Mesenchymal stem cell (in vitro differentiated cells and primary cell): ENCODE data around the gene MBP.

Experiments
- DNase-seq: peaks from one replicate; pipeline ENCODE4 v3.0.0-alpha.2; 2013
- H2AFZ ChIP-seq: one replicate; pipeline ENCODE4 v1.6.1; 2013; ENCODE audit warnings: low read depth, mild to moderate bottlenecking, control low read depth, inconsistent platforms, low read length, moderate library complexity
- H2AK5ac ChIP-seq: 2 replicates; pipeline ENCODE4 v1.6.1; 2013; ENCODE audit warnings: low read length, moderate library complexity, mild to moderate bottlenecking, inconsistent platforms; ENCODE audit not compliant: severe bottlenecking
- H2BK120ac ChIP-seq: one replicate; pipeline ENCODE4 v1.6.1; 2013; ENCODE audit warnings: low read depth, mild to moderate bottlenecking, inconsistent platforms, low read length, moderate library complexity
- H2BK12ac ChIP-seq, 2 experiments: one replicate each; pipeline ENCODE4 v1.6.1; 2013; ENCODE audit warnings: inconsistent platforms in 2 of 2, low read length in 2 of 2, mild to moderate bottlenecking in 2 of 2, moderate library complexity in 2 of 2, control low read depth in 1 of 2
- H2BK15ac ChIP-seq: one replicate; pipeline ENCODE4 v1.6.1; 2013; ENCODE audit warnings: mild to moderate bottlenecking, low read depth, inconsistent platforms; ENCODE audit not compliant: poor library complexity, severe bottlenecking
- H2BK5ac ChIP-seq: 2 replicates; pipeline ENCODE4 v1.6.1; 2013; ENCODE audit warnings: low read depth, mild to moderate bottlenecking, low read length, control low read depth, inconsistent platforms; ENCODE audit not compliant: poor library complexity, severe bottlenecking
- H3K14ac ChIP-seq, 2 experiments: one replicate each; pipeline ENCODE4 v1.6.1; 2013; ENCODE audit warnings: inconsistent platforms in 2 of 2, low read length in 2 of 2, control low read depth in 1 of 2, mild to moderate bottlenecking in 1 of 2, moderate library complexity in 1 of 2
- H3K18ac ChIP-seq, 2 experiments: one replicate each; pipeline ENCODE4 v1.6.1; 2013; ENCODE audit warnings: inconsistent platforms in 2 of 2, low read length in 2 of 2, control low read depth in 1 of 2, low read depth in 1 of 2, mild to moderate bottlenecking in 1 of 2
- H3K23ac ChIP-seq, 2 experiments: one replicate each; pipeline ENCODE4 v1.6.1; 2013; ENCODE audit warnings: inconsistent platforms in 2 of 2, low read length in 2 of 2, mild to moderate bottlenecking in 2 of 2, moderate library complexity in 2 of 2, control low read depth in 1 of 2
- H3K27ac ChIP-seq: 2 replicates; pipeline ENCODE4 v1.5.1; 2013; ENCODE audit warnings: mild to moderate bottlenecking, moderate library complexity, low read length, control low read depth, inconsistent platforms; ENCODE audit not compliant: poor library complexity, severe bottlenecking
- H3K27me3 ChIP-seq, 2 experiments: 2 replicates each; pipeline versions ENCODE4 v1.6.1 to v1.7.0; 2013; ENCODE audit warnings: low read length in 2 of 2, mild to moderate bottlenecking in 2 of 2, moderate library complexity in 2 of 2, control low read depth in 1 of 2, inconsistent platforms in 1 of 2; ENCODE audit not compliant: control insufficient read depth in 1 of 2, insufficient read depth in 1 of 2
- H3K36me3 ChIP-seq, 2 experiments: 2 replicates each; pipeline versions ENCODE4 v1.6.1 to v1.7.0; 2013; ENCODE audit warnings: low read length in 2 of 2, control low read depth in 1 of 2, inconsistent platforms in 1 of 2, low read depth in 1 of 2, mild to moderate bottlenecking in 1 of 2; ENCODE audit not compliant: insufficient read depth in 2 of 2, control insufficient read depth in 1 of 2
- H3K4ac ChIP-seq, 2 experiments: one replicate each; pipeline ENCODE4 v1.6.1; 2013; ENCODE audit warnings: inconsistent platforms in 2 of 2, low read length in 2 of 2, mild to moderate bottlenecking in 2 of 2, moderate library complexity in 2 of 2, control low read depth in 1 of 2, low read depth in 1 of 2
- H3K4me1 ChIP-seq: 2 replicates; pipeline ENCODE4 v1.6.1; 2013; ENCODE audit warnings: low read depth, low read length, control low read depth; ENCODE audit not compliant: control insufficient read depth, insufficient read depth
- H3K4me2 ChIP-seq: 2 replicates; pipeline ENCODE4 v1.6.1; 2013; ENCODE audit warnings: low read length, mild to moderate bottlenecking, inconsistent platforms; ENCODE audit not compliant: poor library complexity, severe bottlenecking
- H3K4me3 ChIP-seq, 2 experiments: 2 replicates each; pipeline versions ENCODE4 v1.5.1 to v1.7.0; 2013; ENCODE audit warnings: low read length in 2 of 2, mild to moderate bottlenecking in 2 of 2, control low read depth in 1 of 2, low read depth in 1 of 2; ENCODE audit not compliant: insufficient read depth in 1 of 2
- H3K79me1 ChIP-seq: replicated peaks from 2 replicates; pipeline ENCODE4 v1.6.1; 2013; ENCODE audit warnings: mild to moderate bottlenecking, control low read depth, low read length, inconsistent platforms; ENCODE audit not compliant: poor library complexity, severe bottlenecking
- H3K9ac ChIP-seq: 2 replicates; pipeline ENCODE4 v1.7.0; 2013; ENCODE audit warnings: mild to moderate bottlenecking, low read length, moderate library complexity
- H3K9me3 ChIP-seq: 2 replicates; pipeline ENCODE4 v1.7.0; 2013; ENCODE audit warnings: mild to moderate bottlenecking, low read length; ENCODE audit not compliant: control insufficient read depth
- H4K8ac ChIP-seq: one replicate; pipeline ENCODE4 v1.6.1; 2013; ENCODE audit warnings: inconsistent platforms, mild to moderate bottlenecking, low read length, moderate library complexity
- H4K91ac ChIP-seq: one replicate; pipeline ENCODE4 v1.6.1; 2013; ENCODE audit warnings: mild to moderate bottlenecking, low read length, inconsistent platforms
- WGBS: methylation state at CpG from one replicate; pipeline ENCODE4 v1.1.7; 2013; ENCODE audit warnings: mixed read lengths; 5-methylcytosine and 5-hydroxymethylcytosine counted together

Gene MBP

GRCh38 chr18:76994086-76994654, 138.4 kb downstream of the MBP start:
- H3K79me1 ChIP-seq: no peaks in the 10 kb centered on the region
- no peak overlapping the region for H2BK12ac ChIP-seq
- H3K4me1 ChIP-seq: peaks cover 13% of the 10 kb centered on the region
- no peaks in the 10 kb centered on the region for H3K9me3 ChIP-seq
- DNase-seq: no peak
- no peak overlapping the region for H3K14ac ChIP-seq
- H3K18ac ChIP-seq: no peak overlapping the region
- peaks cover 0 to 2% of the 10 kb centered on the region in 2 experiments for H3K36me3 ChIP-seq
- no peak overlapping the region for H4K8ac ChIP-seq
- WGBS: 91% methylated on average over 7 of the region's 8 CpGs
- H2AK5ac ChIP-seq: no peak overlapping the region
- H3K23ac ChIP-seq: no peak overlapping the region
- no peak overlapping the region for H2BK5ac ChIP-seq
- no peak overlapping the region for H2BK120ac ChIP-seq
- H3K27me3 ChIP-seq: peaks cover 0 to 7% of the 10 kb centered on the region in 2 experiments
- H3K4me3 ChIP-seq: no peak overlapping the region
- no peak overlapping the region for H3K9ac ChIP-seq
- peak overlapping the region; percentile 59 for H3K4me2 ChIP-seq
- H2BK15ac ChIP-seq: no peak overlapping the region
- H3K4ac ChIP-seq: no peak overlapping the region
- peak overlapping the region; percentile 77 for H3K27ac ChIP-seq
- no peak overlapping the region for H2AFZ ChIP-seq
- no peak overlapping the region for H4K91ac ChIP-seq

DNA sequence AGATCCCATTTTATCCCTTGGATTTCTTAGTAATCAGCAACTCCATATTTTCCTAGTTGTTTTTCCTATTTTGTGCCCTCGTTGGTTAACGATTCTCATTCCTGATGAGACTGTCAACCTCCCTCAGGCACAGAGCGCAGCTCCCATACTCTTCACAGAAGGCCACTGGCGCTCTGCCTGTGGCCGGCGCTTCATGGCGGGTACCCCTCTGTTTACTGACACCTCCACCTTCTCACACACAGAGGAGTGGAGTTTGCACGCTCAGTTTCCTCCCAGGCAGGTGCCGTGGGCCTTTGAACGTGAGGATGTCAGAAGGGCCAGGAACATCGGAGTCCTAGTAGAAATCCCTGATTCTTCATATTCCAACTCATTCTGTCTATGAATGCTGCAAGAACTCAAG, 139.0 kb downstream of the MBP start:
- Histone ChIP-seq H3K23ac (no peak overlapping the region), H3K79me1 (no peaks in the 10 kb centered on the region), H2AFZ (no peak overlapping the region), H4K8ac (no peak overlapping the region), H3K36me3 (peaks cover 0 to 2% of the 10 kb centered on the region in 2 experiments), H3K27me3 (peaks cover 0 to 7% of the 10 kb centered on the region in 2 experiments), H3K14ac (no peak overlapping the region), H2BK12ac (no peak overlapping the region), H3K4ac (no peak overlapping the region), H3K18ac (no peak overlapping the region), H3K4me1 (peaks cover 13% of the 10 kb centered on the region), H3K4me3 (no peak overlapping the region), H3K4me2 (peak overlapping the region; percentile 59), H3K9ac (no peak overlapping the region), H2AK5ac (peak overlapping the region; percentile 1), H3K27ac (peak overlapping the region; percentile 77), H3K9me3 (no peaks in the 10 kb centered on the region), H2BK5ac (no peak overlapping the region), H2BK15ac (no peak overlapping the region), H2BK120ac (no peak overlapping the region), H4K91ac (no peak overlapping the region)
- DNase-seq: no peak
- WGBS: 91% methylated on average over 11 of the region's 11 CpGs

DNA sequence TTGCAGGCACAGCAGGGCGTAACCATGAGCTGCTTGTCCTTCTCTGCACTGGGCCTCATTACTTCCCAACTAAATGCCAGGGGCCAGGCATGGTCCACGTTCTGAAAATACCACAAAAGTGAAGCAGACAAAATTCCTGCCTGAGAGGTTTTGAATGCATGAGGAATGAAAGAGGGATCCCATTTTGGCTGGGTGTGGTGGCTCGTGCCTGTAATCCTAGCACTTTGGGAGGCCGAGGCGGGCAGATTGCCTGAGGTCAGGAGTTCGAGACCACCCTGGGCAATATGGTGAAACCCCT, 139.5 kb downstream of the MBP start:
- Histone ChIP-seq H3K4ac (no peak overlapping the region), H3K14ac (no peak overlapping the region), H3K4me1 (peaks cover 18% of the 10 kb centered on the region), H4K8ac (no peak overlapping the region), H3K27ac (no peak overlapping the region), H2BK15ac (no peak overlapping the region), H3K23ac (no peak overlapping the region), H3K4me3 (no peak overlapping the region), H2BK12ac (no peak overlapping the region), H3K27me3 (peaks cover 0 to 7% of the 10 kb centered on the region in 2 experiments), H3K36me3 (peaks cover 0 to 2% of the 10 kb centered on the region in 2 experiments), H3K18ac (no peak overlapping the region), H3K9me3 (no peaks in the 10 kb centered on the region), H4K91ac (no peak overlapping the region), H2AK5ac (no peak overlapping the region), H3K4me2 (no peak overlapping the region), H3K79me1 (no peaks in the 10 kb centered on the region), H2BK5ac (no peak overlapping the region), H2BK120ac (no peak overlapping the region), H3K9ac (no peak overlapping the region), H2AFZ (no peak overlapping the region)
- WGBS: 83% methylated on average over 6 of the region's 6 CpGs
- no peak for DNase-seq

DNA sequence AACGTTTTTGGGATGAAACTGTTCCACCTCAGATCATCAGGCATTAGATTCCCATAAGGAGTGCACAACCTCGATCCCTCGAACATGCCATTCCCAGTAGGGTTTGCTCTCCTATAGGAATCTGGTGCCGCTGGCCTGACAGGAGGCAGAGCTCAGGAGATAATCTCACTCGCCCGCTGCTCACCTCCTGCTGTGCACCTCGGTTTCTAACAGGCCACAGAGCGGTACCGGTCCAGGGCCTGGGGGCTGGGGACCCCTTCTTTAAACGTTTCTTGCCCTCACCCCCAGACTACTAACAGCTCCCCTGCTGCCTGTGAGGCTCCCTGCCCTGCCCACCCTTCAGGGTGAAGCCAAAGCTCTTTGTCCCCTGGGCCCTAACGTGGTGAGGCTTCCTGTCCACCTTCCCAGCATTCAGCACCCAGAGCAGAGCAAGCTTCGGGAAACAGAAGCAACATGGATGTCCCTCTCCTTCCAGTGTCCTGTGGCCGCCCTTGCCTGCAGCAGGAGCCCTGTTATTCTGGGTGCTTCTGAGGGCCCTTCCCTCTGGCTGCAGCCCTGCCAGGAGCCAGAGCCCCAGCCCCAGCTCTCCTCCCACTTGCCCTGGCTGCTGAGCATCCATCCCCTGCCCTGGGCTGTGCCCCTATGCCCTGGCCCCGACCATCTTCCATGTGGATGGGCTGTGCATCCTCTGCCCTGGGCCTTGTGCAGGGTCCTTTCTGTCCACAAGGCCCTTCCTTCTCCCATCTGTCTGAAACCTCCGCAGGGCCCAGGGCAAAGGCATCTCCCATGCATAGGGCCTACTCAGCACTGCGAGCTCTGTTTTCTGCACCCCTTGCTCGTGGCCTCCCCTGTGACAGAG, 140.1 kb downstream of the MBP start:
- 65% methylated on average over 17 of the region's 17 CpGs for WGBS
- Histone ChIP-seq H3K27me3 (peaks cover 0 to 7% of the 10 kb centered on the region in 2 experiments), H2AK5ac (no peak overlapping the region)

More for the DNA sequence above, 140.1 kb downstream of the MBP start:
- Histone ChIP-seq H3K18ac (no peak overlapping the region), H4K8ac (no peak overlapping the region), H3K14ac (no peak overlapping the region), H2BK12ac (no peak overlapping the region), H3K9me3 (no peaks in the 10 kb centered on the region), H3K4me3 (no peak overlapping the region), H4K91ac (no peak overlapping the region), H3K36me3 (no peaks in the 10 kb centered on the region), H3K9ac (no peak overlapping the region), H2AFZ (no peak overlapping the region), H3K27ac (no peak overlapping the region), H2BK5ac (no peak overlapping the region), H3K4ac (no peak overlapping the region), H2BK15ac (no peak overlapping the region), H3K23ac (no peak overlapping the region), H3K4me2 (no peak overlapping the region), H2BK120ac (no peak overlapping the region), H3K4me1 (peaks cover 19% of the 10 kb centered on the region), H3K79me1 (no peaks in the 10 kb centered on the region)
- no peak for DNase-seq
